Right hindlimb (tissue), 1 donor: ENCODE data around the gene NDUFS1.
"Not testable (repeated sequence)": the region's sequence is repeated elsewhere in the genome, so short reads cannot be mapped to it uniquely, and the experiment has no call there.

Source experiments
- DNase-seq: peaks from one replicate; pipeline ENCODE4 v3.0.0-alpha.2; 2018

Gene NDUFS1

GRCh38 chr2:206159346-206160124, at the start of gene NDUFS1, which contains the start of gene EEF1B2:
TSS of gene NDUFS1 (minus strand) at chr2:206159444. CDS start at chr2:206153678, 5,766 bp downstream.
TSS of gene EEF1B2 (plus strand) at chr2:206159895. CDS start at chr2:206159980, 85 bp downstream.
- peak; percentile 99 for DNase-seq

DNA sequence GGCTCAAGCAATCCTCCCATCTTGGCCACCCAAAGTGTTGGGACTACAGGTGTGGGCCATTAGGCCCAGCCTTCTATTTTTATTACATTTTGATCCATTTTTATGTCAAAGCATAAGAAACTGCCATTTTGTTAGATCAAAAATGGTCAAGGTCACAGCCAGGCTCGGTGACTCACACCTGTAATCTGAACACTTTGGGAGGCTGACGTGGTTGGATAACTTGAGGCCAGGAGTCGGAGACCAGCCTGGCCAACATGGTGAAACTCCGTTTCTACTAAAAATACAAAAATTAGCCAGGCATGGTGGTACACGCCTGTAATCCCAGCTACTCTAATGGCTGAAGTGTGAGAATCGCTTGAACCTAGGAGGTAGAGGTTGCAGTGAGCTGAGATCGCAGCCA, 49.7 kb upstream of the NDUFS1 start:
- DNase-seq = no peak

- not testable (repeated sequence) for DNase-seq
These were observed 48.1 kb upstream of the NDUFS1 start for GRCh38 chr2:206207316-206207715.

- DNase-seq = no peak
These were observed 45.5 kb upstream of the NDUFS1 start for GRCh38 chr2:206204710-206205109.

- DNase-seq = no peak
These were observed 44.1 kb upstream of the NDUFS1 start for GRCh38 chr2:206203331-206203730.

DNA sequence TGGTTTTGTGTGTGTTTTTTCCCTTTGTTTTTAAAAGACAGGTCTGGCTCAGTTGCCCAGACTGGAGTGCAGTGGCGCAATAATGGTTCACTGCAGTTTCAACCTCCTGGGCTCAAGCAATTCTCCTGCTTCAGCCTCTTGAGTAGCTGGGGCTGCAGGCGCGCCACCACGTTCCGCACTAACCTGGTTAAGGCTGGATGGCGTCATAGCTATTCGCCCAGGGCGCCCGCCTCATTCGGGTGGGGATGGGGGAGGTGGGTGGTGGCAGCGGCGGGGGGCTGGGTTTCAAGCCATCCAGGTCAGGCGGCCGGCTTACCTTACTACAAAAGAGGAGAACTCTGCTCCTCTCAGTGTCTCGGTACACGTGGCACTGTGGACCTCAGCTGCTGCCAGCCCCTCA, 43.2 kb upstream of the NDUFS1 start:
- no peak for DNase-seq

DNA sequence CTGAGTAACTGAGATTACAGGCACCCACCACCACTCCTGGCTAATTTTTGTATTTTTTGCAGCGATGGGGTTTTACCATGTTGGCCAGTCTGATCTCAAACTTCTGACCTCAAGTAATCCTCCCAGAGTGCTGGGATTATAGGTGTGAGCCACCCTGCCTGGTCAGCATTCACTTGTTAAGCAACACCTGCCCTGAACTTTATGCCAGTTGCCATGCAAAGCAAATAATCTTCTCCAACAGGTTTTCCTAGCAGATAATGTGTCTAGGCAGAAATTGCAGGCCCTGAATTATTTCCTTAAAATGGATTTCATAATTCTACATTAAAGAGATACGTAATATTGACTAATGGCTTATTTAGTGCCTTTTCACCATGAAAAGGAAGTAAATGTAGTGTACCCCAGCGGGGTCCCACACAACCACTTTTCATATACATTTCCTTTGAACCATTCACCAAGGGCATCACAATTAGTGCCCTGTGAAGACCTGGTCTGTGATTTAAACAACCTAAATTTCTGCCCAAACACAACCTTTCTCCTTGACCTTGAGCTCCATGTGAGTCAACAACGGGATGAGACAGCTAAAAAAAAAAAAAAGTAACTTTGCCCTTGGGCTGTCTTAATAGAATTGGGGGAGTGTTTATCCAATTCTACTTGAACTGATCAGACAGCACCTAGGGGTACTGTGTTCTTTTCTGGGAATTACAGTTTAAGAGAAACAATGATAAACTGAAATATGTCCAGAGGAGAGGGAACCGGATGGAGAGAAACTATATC, 42.0 kb upstream of the NDUFS1 start:
- no peak for DNase-seq

- DNase-seq = no peak
These were observed 39.4 kb upstream of the NDUFS1 start for GRCh38 chr2:206198677-206199076.

DNA sequence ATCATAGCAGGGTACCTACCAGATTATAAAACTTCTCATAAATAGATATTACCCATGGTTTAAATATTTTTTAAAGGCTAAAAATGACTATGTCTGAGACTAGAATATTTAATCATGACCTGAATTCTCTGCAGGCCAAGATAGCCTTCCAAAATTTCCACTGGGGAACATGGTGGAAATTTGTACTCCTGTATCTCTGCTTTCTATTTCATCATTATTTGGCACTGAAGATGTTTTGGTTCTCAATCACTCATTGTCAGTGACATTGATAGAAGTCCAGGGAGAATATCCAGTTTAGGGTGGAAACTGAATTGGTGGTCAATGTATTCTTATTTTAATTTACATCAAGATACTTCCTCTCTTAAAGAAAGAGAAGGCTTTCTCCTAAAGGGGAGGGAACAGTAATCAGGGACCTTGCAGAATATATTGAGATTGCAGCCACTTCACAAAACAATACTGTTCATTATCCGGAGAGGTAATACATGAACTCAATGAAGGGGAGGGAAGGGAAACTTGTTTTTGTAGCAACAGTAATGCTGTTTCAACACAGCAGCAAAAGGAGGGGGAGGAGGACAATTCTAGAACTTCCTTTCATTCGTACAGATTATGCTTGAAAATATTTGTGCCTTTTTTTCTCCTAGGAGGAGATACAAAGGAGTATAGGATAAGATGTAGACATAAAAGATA, 34.6 kb upstream of the NDUFS1 start:
- DNase-seq = no peak

- no peak for DNase-seq
These were observed 32.9 kb upstream of the NDUFS1 start for GRCh38 chr2:206192157-206192556.

- no peak for DNase-seq
These were observed 31.4 kb upstream of the NDUFS1 start for GRCh38 chr2:206190689-206191088.

DNA sequence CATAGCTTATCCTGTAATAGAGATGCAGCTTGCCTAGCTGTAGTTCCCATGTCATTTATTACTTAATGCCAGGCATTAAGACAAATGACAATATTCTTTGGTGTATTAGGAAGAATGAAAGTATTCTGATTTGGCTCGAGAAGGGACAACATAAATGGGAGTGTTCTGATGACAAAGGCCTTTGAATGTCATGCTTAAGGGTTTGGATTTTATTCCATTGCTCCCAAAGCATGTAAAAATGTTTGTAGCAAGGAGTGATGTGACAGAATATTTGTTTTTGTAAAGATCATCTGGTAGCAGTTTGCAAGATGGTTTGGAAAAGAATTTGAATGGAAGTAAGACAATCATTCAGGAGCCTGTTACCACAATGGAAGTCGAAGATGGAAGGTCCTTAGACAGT, 30.9 kb upstream of the NDUFS1 start:
- DNase-seq = no peak

DNA sequence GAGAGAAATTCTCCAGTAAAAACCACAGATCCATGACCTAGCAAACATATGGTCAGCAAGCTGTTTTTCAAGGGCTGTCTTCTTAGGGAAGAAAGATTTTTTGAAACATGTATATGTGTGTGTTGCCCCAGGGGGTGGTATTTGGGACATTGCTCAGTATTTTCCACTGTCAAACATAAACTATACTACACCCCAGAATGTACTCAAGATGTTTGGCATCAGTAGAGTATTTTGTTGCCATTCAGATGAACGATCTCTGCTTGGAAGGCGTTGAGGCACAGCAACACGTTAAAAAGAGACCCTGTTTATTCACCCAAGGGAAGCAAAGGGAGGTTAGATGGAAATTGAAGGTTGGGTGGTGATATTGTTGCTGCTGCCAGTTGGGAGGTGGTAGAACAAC, 30.4 kb upstream of the NDUFS1 start:
- no peak for DNase-seq

DNA sequence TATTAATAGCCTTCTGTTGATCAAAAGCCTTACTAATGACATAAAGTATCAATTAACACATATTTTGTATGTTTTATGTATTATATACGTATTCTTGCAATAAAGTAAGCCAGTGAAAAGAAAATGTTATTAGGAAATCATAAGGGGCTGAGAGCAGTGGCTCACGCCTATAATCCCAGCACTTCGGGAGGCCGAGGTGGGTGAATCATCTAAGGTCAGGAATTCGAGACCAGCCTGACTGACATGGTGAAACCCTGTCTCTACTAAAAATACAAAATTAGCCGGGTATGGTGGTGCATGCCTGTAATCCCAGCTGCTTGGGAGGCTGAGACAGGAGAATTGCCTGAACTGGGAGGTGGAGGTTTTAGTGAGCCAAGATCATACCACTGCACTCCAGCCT, 22.3 kb upstream of the NDUFS1 start:
- not testable (repeated sequence) for DNase-seq

GRCh38 chr2:206176901-206177300, 17.7 kb upstream of the NDUFS1 start:
- DNase-seq = no peak

- no peak for DNase-seq
These were observed 16.9 kb upstream of the NDUFS1 start for GRCh38 chr2:206176121-206176520.

DNA sequence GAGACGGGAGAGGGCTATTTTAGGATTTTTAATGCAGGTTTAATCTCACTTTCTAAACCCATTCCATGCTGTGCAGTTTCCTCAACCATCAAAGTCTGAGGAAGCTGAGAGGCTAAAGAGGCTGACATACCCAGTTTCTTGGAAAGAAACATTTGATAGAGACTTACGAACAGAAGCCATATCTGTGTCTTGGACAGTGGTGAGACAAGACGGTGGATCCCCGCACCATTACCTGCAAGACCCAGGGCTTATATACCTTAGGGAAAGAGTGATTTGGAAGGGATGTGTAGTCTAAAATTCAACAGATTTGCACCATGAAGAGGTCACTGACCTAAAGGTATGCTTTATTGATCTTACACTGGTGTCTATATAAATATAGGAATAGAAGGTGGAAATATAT, 13.9 kb upstream of the NDUFS1 start:
- DNase-seq = no peak

DNA sequence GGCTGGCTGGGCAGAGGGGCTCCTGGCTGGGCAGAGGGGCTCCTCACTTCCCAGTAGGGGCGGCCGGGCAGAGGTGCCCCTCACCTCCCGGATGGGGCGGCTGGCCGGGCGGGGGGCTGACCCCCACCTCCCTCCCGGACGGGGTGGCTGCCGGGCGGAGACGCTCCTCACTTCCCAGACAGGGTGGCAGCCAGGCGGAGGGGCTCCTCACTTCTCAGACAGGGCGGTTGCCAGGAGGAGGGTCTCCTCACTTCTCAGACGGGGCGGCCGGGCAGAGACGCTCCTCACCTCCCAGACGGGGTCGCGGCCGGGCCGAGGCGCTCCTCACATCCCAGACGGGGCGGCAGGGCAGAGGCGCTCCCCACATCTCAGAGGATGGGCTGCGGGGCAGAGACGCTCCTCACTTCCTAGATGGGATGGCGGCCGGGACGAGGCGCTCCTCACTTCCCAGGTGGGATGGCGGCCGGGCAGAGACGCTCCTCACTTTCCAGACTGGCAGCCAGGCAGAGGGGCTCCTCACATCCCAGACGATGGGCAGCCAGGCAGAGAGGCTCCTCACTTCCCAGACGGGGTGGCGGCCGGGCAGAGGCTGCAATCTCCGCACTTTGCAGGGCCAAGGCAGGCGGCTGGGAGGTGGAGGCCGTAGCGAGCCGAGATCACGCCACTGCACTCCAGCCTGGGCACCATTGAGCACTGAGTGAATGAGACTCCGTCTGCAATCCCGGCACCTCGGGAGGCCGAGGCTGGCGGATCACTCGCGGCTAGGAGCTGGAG, 12.6 kb upstream of the NDUFS1 start:
- DNase-seq = not testable (repeated sequence)

- not testable (repeated sequence) for DNase-seq
These were observed 9.0 kb upstream of the NDUFS1 start for GRCh38 chr2:206168230-206168629.

GRCh38 chr2:206164261-206164862, 5.1 kb upstream of the NDUFS1 start:
- peak; percentile 36 for DNase-seq

DNA sequence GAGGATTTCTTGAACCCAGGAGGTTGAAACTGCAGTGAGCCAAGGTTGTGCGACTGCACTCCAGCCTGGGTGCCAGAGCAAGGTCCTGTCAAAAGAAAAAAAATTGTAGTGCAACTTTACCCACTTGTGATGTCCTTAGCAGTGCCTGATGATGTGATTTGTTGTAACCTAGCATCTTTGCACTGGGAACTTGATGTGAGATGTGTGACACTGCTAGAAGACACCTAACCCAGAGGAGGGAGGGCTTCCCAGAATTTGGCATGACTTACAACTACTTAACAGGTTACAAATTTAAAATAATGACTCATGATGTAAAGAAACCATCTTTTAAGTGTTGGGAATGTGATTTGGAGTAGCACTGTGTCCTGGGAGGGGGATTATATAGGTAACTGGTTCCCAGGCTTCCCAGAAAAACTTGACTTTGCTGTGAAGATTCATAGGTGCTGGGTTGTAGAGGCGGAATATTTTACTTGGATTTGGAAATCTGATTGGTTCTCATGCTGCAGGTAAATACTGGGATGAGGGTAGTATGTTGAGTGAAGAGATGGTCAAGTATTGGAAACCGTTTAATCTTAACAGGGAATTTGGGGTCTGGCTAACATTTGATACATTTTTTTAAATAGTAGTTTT, 4.1 kb upstream of the NDUFS1 start:
- DNase-seq = no peak

DNA sequence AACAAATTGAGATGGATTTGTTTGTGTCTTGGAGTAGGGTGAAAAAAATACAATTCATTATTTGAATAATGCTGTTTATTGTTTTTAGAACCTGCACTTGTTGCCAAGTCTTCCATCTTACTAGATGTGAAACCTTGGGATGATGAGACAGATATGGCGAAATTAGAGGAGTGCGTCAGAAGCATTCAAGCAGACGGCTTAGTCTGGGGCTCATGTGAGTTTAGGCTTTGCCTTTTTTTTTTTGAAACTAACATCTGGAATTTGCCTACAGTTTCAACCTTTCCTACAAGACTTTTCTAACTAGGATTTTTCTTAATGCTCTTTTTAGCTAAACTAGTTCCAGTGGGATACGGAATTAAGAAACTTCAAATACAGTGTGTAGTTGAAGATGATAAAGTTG, 3.2 kb upstream of the NDUFS1 start:
- DNase-seq = not testable (repeated sequence)
